ENCODE data around the gene PRKG1.

PRKG1 gene

GRCh38 chr10:51663086-51663485 is 588.8 kb downstream of the PRKG1 start:
- no peaks in the 10 kb centered on the region for H3K9me3 ChIP-seq (ENCODE audit: insufficient read depth, low read depth, low read length)
- no peaks in the 10 kb centered on the region for H3K27me3 ChIP-seq (ENCODE audit: insufficient read depth, low read length)
- WGBS = 93% methylated on average over 3 of the region's 3 CpGs
- H3K36me3 ChIP-seq (ENCODE audit: insufficient read depth, low read length) = no peaks in the 10 kb centered on the region
- H3K27ac ChIP-seq (ENCODE audit: low read depth, low read length) = no peak overlapping the region
- H3K9ac ChIP-seq (ENCODE audit: low read depth, low read length) = no peak overlapping the region
- no peak overlapping the region for H3K4me3 ChIP-seq (ENCODE audit: low read length)
- H3K4me1 ChIP-seq (ENCODE audit: insufficient read depth, low read length) = no peaks in the 10 kb centered on the region

GRCh38 chr10:51666456-51666855 is 592.2 kb downstream of the PRKG1 start:
- Histone ChIP-seq H3K4me3 (ENCODE audit: low read length) (no peak overlapping the region), H3K9ac (ENCODE audit: low read depth, low read length) (no peak overlapping the region), H3K9me3 (ENCODE audit: insufficient read depth, low read depth, low read length) (no peaks in the 10 kb centered on the region), H3K36me3 (ENCODE audit: insufficient read depth, low read length) (no peaks in the 10 kb centered on the region), H3K27ac (ENCODE audit: low read depth, low read length) (no peak overlapping the region), H3K27me3 (ENCODE audit: insufficient read depth, low read length) (no peaks in the 10 kb centered on the region), H3K4me1 (ENCODE audit: insufficient read depth, low read length) (no peaks in the 10 kb centered on the region)

- no peaks in the 10 kb centered on the region; the same call in 1 of the 2 replicates for H3K9me3 ChIP-seq (ENCODE audit: insufficient read depth, low read depth, low read length)
- H3K27me3 ChIP-seq (ENCODE audit: insufficient read depth, low read length) = no peaks in the 10 kb centered on the region
- 80% methylated on average over 1 of the region's 1 CpG for WGBS
Observed at GRCh38 chr10:51667678-51668335, 593.5 kb downstream of the PRKG1 start.

GRCh38 chr10:51668336-51668689 is 594.0 kb downstream of the PRKG1 start:
- Histone ChIP-seq H3K27ac (ENCODE audit: low read depth, low read length) (no peak overlapping the region), H3K9ac (ENCODE audit: low read depth, low read length) (no peak overlapping the region), H3K4me1 (ENCODE audit: insufficient read depth, low read length) (no peaks in the 10 kb centered on the region), H3K27me3 (ENCODE audit: insufficient read depth, low read length) (no peaks in the 10 kb centered on the region), H3K36me3 (ENCODE audit: insufficient read depth, low read length) (no peaks in the 10 kb centered on the region), H3K9me3 (ENCODE audit: insufficient read depth, low read depth, low read length) (no peaks in the 10 kb centered on the region; the same call in 1 of the 2 replicates), H3K4me3 (ENCODE audit: low read length) (no peak overlapping the region)

More at GRCh38 chr10:51667678-51668335, 593.5 kb downstream of the PRKG1 start:
- Histone ChIP-seq H3K36me3 (ENCODE audit: insufficient read depth, low read length) (no peaks in the 10 kb centered on the region), H3K9ac (ENCODE audit: low read depth, low read length) (no peak overlapping the region), H3K4me3 (ENCODE audit: low read length) (no peak overlapping the region), H3K27ac (ENCODE audit: low read depth, low read length) (no peak overlapping the region), H3K4me1 (ENCODE audit: insufficient read depth, low read length) (no peaks in the 10 kb centered on the region)

- no peak overlapping the region for H3K4me3 ChIP-seq (ENCODE audit: low read length)
- no peak overlapping the region for H3K27ac ChIP-seq (ENCODE audit: low read depth, low read length)
- no peaks in the 10 kb centered on the region for H3K4me1 ChIP-seq (ENCODE audit: insufficient read depth, low read length)
- H3K36me3 ChIP-seq (ENCODE audit: insufficient read depth, low read length) = no peaks in the 10 kb centered on the region
- no peak overlapping the region for H3K9ac ChIP-seq (ENCODE audit: low read depth, low read length)
- no peaks in the 10 kb centered on the region; the same call in 1 of the 2 replicates for H3K9me3 ChIP-seq (ENCODE audit: insufficient read depth, low read depth, low read length)
- no peaks in the 10 kb centered on the region for H3K27me3 ChIP-seq (ENCODE audit: insufficient read depth, low read length)
- 100% methylated on average over 3 of the region's 5 CpGs for WGBS
Observed at GRCh38 chr10:51669041-51669440, 594.8 kb downstream of the PRKG1 start.

- Histone ChIP-seq H3K4me3 (ENCODE audit: low read length) (no peak overlapping the region), H3K27me3 (ENCODE audit: insufficient read depth, low read length) (no peaks in the 10 kb centered on the region), H3K36me3 (ENCODE audit: insufficient read depth, low read length) (no peaks in the 10 kb centered on the region), H3K9ac (ENCODE audit: low read depth, low read length) (no peak overlapping the region), H3K27ac (ENCODE audit: low read depth, low read length) (no peak overlapping the region), H3K9me3 (ENCODE audit: insufficient read depth, low read depth, low read length) (no peaks in the 10 kb centered on the region; the same call in 1 of the 2 replicates), H3K4me1 (ENCODE audit: insufficient read depth, low read length) (no peaks in the 10 kb centered on the region)
Observed at GRCh38 chr10:51672039-51672535, 597.8 kb downstream of the PRKG1 start.

- Histone ChIP-seq H3K27ac (ENCODE audit: low read depth, low read length) (no peak overlapping the region), H3K36me3 (ENCODE audit: insufficient read depth, low read length) (no peaks in the 10 kb centered on the region)
Observed at GRCh38 chr10:51675088-51675487, 600.8 kb downstream of the PRKG1 start.

GRCh38 chr10:51679841-51680240 is 605.6 kb downstream of the PRKG1 start:
- Histone ChIP-seq H3K27me3 (ENCODE audit: insufficient read depth, low read length) (no peaks in the 10 kb centered on the region), H3K9me3 (ENCODE audit: insufficient read depth, low read depth, low read length) (no peaks in the 10 kb centered on the region), H3K9ac (ENCODE audit: low read depth, low read length) (no peak overlapping the region), H3K4me3 (ENCODE audit: low read length) (no peak overlapping the region), H3K36me3 (ENCODE audit: insufficient read depth, low read length) (no peaks in the 10 kb centered on the region), H3K4me1 (ENCODE audit: insufficient read depth, low read length) (no peaks in the 10 kb centered on the region), H3K27ac (ENCODE audit: low read depth, low read length) (no peak overlapping the region)
- WGBS = 69% methylated on average over 5 of the region's 6 CpGs

More at GRCh38 chr10:51675088-51675487, 600.8 kb downstream of the PRKG1 start:
- Histone ChIP-seq H3K9me3 (ENCODE audit: insufficient read depth, low read depth, low read length) (no peaks in the 10 kb centered on the region; the same call in 1 of the 2 replicates), H3K9ac (ENCODE audit: low read depth, low read length) (no peak overlapping the region), H3K4me1 (ENCODE audit: insufficient read depth, low read length) (no peaks in the 10 kb centered on the region), H3K4me3 (ENCODE audit: low read length) (no peak overlapping the region), H3K27me3 (ENCODE audit: insufficient read depth, low read length) (no peaks in the 10 kb centered on the region)

- H3K9ac ChIP-seq (ENCODE audit: low read depth, low read length) = no peak overlapping the region
- H3K27ac ChIP-seq (ENCODE audit: low read depth, low read length) = no peak overlapping the region
- no peaks in the 10 kb centered on the region for H3K36me3 ChIP-seq (ENCODE audit: insufficient read depth, low read length)
- peaks cover 7% of the 10 kb centered on the region for H3K4me1 ChIP-seq (ENCODE audit: insufficient read depth, low read length)
- no peaks in the 10 kb centered on the region for H3K27me3 ChIP-seq (ENCODE audit: insufficient read depth, low read length)
- 94% methylated on average over 4 of the region's 4 CpGs for WGBS
- no peaks in the 10 kb centered on the region for H3K9me3 ChIP-seq (ENCODE audit: insufficient read depth, low read depth, low read length)
- no peak overlapping the region for H3K4me3 ChIP-seq (ENCODE audit: low read length)
Observed at GRCh38 chr10:51683031-51683691, 608.9 kb downstream of the PRKG1 start.

GRCh38 chr10:51685768-51686167 is 611.5 kb downstream of the PRKG1 start:
- WGBS = 94% methylated on average over 2 of the region's 2 CpGs
- Histone ChIP-seq H3K4me3 (ENCODE audit: low read length) (no peak overlapping the region), H3K4me1 (ENCODE audit: insufficient read depth, low read length) (peaks cover 7% of the 10 kb centered on the region), H3K27ac (ENCODE audit: low read depth, low read length) (no peak overlapping the region), H3K9me3 (ENCODE audit: insufficient read depth, low read depth, low read length) (no peaks in the 10 kb centered on the region), H3K27me3 (ENCODE audit: insufficient read depth, low read length) (no peaks in the 10 kb centered on the region), H3K36me3 (ENCODE audit: insufficient read depth, low read length) (no peaks in the 10 kb centered on the region), H3K9ac (ENCODE audit: low read depth, low read length) (no peak overlapping the region)

GRCh38 chr10:51687296-51687695 is 613.0 kb downstream of the PRKG1 start:
- Histone ChIP-seq H3K9ac (ENCODE audit: low read depth, low read length) (no peak overlapping the region), H3K27ac (ENCODE audit: low read depth, low read length) (no peak overlapping the region), H3K4me3 (ENCODE audit: low read length) (no peak overlapping the region), H3K4me1 (ENCODE audit: insufficient read depth, low read length) (peaks cover 7% of the 10 kb centered on the region), H3K27me3 (ENCODE audit: insufficient read depth, low read length) (no peaks in the 10 kb centered on the region), H3K9me3 (ENCODE audit: insufficient read depth, low read depth, low read length) (no peaks in the 10 kb centered on the region), H3K36me3 (ENCODE audit: insufficient read depth, low read length) (no peaks in the 10 kb centered on the region)
- 84% methylated on average over 1 of the region's 1 CpG for WGBS

All from HUES64 (cell line).